ENCODE results near the gene CDK2AP2.
A peak's percentile ranks its signal among the peaks of the same experiment; 100 is the strongest.
"Not testable (repeated sequence)": the region's sequence is repeated elsewhere in the genome, so short reads cannot be mapped to it uniquely, and the experiment has no call there.

Gene CDK2AP2

GRCh38 chr11:67466367-67466766 is 41.6 kb downstream of the CDK2AP2 start:
- Histone ChIP-seq H3K4me3 (no peak overlapping the region), H3K36me3 (no peaks in the 10 kb centered on the region), H3K27me3 (no peaks in the 10 kb centered on the region), H3K27ac (peak overlapping the region; percentile 20 to 95), H3K9me3 (no peaks in the 10 kb centered on the region), H3K4me1 (peaks cover 0 to 52% (median 38%) of the 10 kb centered on the region in 4 donors)
- DNase-seq: no peak
- no peak for TF ChIP-seq CTCF (IDR thresholded peaks at IDR 0.05)
- intact Hi-C loops (cut with DNase I; ENCODE audit: low total_unique reads): loop anchor here (5.0 kb wide), 2 partner anchors 44 to 64 kb away; partner anchors contain the start of genes PPP1CA and TBC1D10C

DNA sequence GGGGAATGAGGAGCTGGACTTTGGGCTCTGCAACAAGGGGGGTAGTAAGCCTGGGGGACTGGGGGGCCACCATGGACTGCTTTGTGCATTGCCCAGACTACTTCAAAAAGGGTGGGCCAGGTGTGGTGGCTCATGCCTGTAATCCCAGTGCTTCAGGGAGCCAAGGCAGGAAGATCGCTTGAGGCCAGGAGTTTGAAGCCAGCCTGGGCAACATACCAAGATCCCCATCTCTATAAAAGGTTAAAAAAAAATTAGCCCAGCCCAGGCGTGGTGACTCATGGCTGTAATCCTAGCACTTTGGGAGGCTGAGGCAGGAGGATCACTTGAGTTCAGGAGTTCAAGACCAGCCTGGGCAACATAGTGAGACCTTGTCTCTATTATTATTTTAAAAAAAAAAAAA is 42.4 kb downstream of the CDK2AP2 start:
- H3K4me3 ChIP-seq: peak overlapping the region; percentile 65 to 79
- H3K27ac ChIP-seq: peak overlapping the region; percentile 95 to 97
- H3K9me3 ChIP-seq, H3K27me3 ChIP-seq, H3K36me3 ChIP-seq: not testable (repeated sequence)
- H3K4me1 ChIP-seq: peaks cover 0 to 52% (median 38%) of the 10 kb centered on the region in 4 donors
- intact Hi-C loops (cut with DNase I; ENCODE audit: low total_unique reads): loop anchor here (2.0 to 5.0 kb wide), 3 partner anchors 23 to 63 kb away; partner anchors contain the start of genes CORO1B, PPP1CA and TBC1D10C
- DNase-seq: peak in 1 of 2 donors; percentile 69

GRCh38 chr11:67465189-67465510 is 42.8 kb downstream of the CDK2AP2 start:
- intact Hi-C loops (cut with DNase I; ENCODE audit: low total_unique reads): loop anchor here (2.0 to 5.0 kb wide), 3 partner anchors 22 to 63 kb away; partner anchors contain the start of genes CORO1B, PPP1CA and TBC1D10C
- no peak for TF ChIP-seq CTCF (IDR thresholded peaks at IDR 0.05)

DNA sequence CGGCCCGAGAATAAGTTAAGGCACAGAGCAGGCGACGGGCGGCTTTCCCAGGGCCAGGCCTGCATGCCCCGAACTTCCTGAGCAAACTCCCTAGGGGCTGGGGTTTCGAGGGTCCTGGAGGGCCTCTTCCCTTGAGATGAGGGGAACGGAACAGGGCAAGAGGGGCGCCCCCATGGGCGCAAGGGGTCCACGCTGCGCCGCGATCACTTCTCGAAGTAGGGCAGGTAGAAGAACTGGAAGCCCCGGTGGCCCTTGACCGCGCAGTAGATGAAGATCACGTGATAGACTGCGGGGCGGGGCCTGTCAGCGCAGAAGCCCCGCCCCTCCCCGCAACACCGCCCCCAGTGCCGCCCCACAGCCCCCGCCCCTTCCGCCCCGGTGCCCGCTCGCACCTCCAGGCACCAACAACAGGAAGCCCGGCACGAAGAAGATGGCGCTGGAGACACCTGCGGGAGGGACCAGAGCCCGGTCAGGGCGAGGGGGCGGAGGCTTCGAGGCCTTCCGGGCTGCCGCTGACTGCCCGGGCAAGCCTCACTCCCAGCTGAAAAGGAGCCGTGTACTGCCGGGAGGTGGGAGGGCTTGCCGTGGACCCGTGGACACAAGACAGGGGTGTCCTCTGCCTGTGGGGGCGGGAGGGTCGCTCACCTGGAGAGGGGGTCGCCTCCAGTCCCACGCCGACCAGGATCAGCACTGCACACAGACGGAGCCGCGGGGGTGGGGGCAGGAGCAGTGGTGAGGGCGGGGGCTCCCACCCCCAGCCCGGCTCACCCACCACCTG is 43.4 kb downstream of the CDK2AP2 start:
- intact Hi-C loops (cut with DNase I; ENCODE audit: low total_unique reads): loop anchor here (2.0 to 5.0 kb wide), 3 partner anchors 22 to 62 kb away; partner anchors contain the start of genes CORO1B, PPP1CA and TBC1D10C
- Histone ChIP-seq H3K9me3 (no peaks in the 10 kb centered on the region), H3K27me3 (no peaks in the 10 kb centered on the region), H3K4me1 (peaks cover 0 to 47% (median 36%) of the 10 kb centered on the region in 4 donors), H3K4me3 (peak overlapping the region; percentile 65 to 79), H3K36me3 (no peaks in the 10 kb centered on the region), H3K27ac (peak overlapping the region; percentile 95 to 97)
- TF ChIP-seq CTCF (IDR thresholded peaks at IDR 0.05): peak in 1 of 2 experiments; percentile 12
- peak; percentile 85 to 94 for DNase-seq

More at GRCh38 chr11:67465189-67465510, 42.8 kb downstream of the CDK2AP2 start:
- Histone ChIP-seq H3K9me3 (no peaks in the 10 kb centered on the region), H3K36me3 (no peaks in the 10 kb centered on the region), H3K27me3 (no peaks in the 10 kb centered on the region), H3K4me3 (peak overlapping the region; percentile 65 to 79), H3K4me1 (peaks cover 0 to 52% (median 38%) of the 10 kb centered on the region in 4 donors), H3K27ac (peak overlapping the region; percentile 95 to 97)
- no peak for DNase-seq

DNA sequence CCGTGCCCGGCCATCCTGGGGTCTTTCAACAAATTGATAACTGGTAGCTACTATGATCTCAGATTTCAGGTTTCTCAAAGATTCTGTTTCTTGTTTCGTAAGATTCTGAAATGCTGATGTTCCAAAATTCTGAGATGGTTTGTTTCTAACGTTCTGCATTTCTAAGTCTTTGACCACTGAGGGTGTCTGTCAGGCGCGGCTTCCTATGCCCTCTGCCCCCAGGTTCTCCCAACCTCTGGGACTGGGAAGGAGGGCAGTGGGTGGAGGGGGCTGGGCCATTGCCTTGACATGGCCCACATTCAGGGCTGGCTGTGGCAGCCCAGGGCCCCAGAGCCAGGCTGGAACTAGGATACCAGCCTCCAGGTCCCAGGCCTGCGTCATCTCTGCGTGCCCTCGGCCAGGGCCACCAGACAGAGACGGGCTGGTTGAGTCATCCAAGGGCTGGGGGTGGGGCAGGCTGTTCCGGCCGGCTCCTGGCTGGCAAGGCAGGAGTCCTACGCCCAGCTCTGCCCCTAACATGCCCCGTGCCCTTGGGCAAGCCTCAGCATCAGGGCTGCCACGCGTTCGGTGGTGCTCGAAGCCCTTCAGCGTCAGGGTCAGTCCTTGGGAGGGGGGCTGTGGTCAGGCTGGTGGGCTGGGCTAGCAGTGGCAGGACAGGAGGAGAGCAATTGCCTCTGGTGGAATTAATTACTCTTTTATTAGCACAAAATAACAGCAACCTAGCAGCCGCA is 44.1 kb downstream of the CDK2AP2 start:
- peak; percentile 77 to 93 for DNase-seq
- Histone ChIP-seq H3K4me1 (peaks cover 0 to 45% (median 35%) of the 10 kb centered on the region in 4 donors), H3K27ac (peak overlapping the region; percentile 95 to 97), H3K27me3 (no peaks in the 10 kb centered on the region), H3K9me3 (no peaks in the 10 kb centered on the region), H3K4me3 (peak overlapping the region; percentile 65 to 79), H3K36me3 (no peaks in the 10 kb centered on the region)
- no peak for TF ChIP-seq CTCF (IDR thresholded peaks at IDR 0.05)
- intact Hi-C loops (cut with DNase I; ENCODE audit: low total_unique reads): loop anchor here (2.0 kb wide), 1 partner anchor 21 kb away; the partner anchor contains the start of gene CORO1B

Data from tibial artery (tissue), 4 donors.